Measurements from ENCODE around the gene FHAD1. TPM values are rescaled to one million over a fixed set of nuclear protein-coding genes. Genes with fewer than 3 reads are reported as not detected.

Gene FHAD1
- total RNA-seq, 1 experiment from 2014 or later: 3.5 TPM

DNA sequence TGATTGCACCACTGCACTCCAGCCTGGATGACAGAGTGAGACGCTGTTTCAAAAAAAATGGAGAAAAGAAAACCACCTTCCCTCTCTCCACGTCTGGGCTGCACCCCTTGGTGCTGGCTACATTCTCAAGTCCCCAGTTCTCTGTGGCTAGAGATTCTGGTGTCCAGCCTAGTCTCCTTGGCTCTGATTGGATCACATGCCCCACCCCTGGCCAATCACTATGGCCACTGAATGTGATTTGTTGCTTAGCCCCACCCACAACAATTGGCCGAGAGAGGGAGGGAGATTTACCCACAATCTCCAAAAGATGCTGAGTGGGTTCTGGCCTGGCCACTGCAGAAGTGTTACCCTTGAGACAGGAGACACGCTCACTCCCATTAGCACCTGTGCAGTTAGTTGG lies 39.4 kb downstream of the FHAD1 start (continued):
- TF ChIP-seq, protein P1, sequence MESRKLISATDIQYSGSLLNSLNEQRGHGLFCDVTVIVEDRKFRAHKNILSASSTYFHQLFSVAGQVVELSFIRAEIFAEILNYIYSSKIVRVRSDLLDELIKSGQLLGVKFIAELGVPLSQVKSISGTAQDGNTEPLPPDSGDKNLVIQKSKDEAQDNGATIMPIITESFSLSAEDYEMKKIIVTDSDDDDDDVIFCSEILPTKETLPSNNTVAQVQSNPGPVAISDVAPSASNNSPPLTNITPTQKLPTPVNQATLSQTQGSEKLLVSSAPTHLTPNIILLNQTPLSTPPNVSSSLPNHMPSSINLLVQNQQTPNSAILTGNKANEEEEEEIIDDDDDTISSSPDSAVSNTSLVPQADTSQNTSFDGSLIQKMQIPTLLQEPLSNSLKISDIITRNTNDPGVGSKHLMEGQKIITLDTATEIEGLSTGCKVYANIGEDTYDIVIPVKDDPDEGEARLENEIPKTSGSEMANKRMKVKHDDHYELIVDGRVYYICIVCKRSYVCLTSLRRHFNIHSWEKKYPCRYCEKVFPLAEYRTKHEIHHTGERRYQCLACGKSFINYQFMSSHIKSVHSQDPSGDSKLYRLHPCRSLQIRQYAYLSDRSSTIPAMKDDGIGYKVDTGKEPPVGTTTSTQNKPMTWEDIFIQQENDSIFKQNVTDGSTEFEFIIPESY (IDR thresholded peaks at IDR 0.05; ENCODE audit: extremely low read depth, insufficient replicate concordance, low read length): no peak
- TF ChIP-seq FOSL1 (IDR thresholded peaks at IDR 0.05; ENCODE audit: low read depth) (no peak), CEBPB (IDR thresholded peaks at IDR 0.05; ENCODE audit: low read depth) (no peak), TCF7L2 (IDR thresholded peaks at IDR 0.05; ENCODE audit: borderline replicate concordance, extremely low read depth, insufficient read depth, insufficient read length) (no peak), EZH2 (IDR thresholded peaks at IDR 0.05) (no peak), CBX3 (IDR thresholded peaks at IDR 0.05; ENCODE audit: low read depth) (no peak)
- TF ChIP-seq, protein P2, sequence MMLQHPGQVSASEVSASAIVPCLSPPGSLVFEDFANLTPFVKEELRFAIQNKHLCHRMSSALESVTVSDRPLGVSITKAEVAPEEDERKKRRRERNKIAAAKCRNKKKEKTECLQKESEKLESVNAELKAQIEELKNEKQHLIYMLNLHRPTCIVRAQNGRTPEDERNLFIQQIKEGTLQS (IDR thresholded peaks at IDR 0.05): no peak

DNA sequence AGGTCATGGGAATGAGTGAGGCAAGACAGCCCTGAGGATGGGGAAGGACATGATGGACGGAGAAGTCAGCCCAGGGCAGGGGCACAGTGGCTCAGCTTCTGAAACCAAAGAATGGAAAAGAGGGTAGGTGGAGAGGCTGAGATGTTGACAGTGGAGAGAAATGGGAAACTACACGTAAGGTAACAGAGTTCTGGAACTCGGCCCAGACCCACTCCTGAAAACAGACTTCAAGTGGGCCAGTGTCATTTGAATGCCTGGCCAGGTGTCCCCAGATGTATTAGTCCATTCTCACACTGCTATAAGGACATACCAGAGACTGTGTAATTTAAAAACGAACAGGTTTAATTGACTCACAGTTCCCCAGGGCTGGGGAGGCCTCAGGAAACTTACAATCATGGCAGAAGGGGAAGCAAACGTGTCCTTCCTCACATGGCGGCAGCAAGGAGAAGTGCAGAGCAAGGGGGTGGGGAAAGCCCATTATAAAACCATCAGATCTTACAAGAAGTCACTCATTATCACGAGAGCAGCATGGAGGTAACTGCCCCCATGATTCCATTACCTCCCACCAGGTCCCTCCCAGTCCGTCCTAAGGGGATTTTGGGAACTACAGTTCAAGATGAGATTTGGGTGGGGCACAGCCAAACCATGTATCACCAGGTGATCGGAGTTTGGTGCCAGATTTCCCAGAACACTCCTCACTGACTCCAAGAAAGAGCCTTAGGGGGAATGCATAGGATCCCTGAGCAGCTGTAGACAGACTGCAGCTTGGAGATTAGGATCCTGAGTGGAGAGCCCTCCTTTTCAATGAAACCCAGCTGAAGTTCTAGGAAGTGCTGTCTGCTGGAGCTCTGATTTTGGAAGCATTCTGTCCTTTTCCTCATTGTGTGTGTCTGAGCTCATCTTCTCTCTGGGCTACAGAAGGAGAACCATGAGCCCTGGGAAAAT lies 40.3 kb downstream of the FHAD1 start:
- H3K4me1 ChIP-seq (ENCODE audit: control insufficient read depth in 1 of 2, insufficient read depth in 2 of 2, low read length in 2 of 2): peaks cover 3 to 30% of the 10 kb centered on the region in 2 experiments; a peak in 3 of 4 replicates
- ATAC-seq (no peak), DNase-seq (ENCODE audit: low read depth, low spot score) (no peak)
- no peak overlapping the region for H3K4me3 ChIP-seq (replicated peaks in 1 of 2; ENCODE audit: low read depth in 1 of 2, low read length in 2 of 2)
- ChIA-PET CTCF (interaction anchor here (0.6 kb wide), 1 partner anchor 159 kb away, joined by 3 read pairs; no protein-coding TSS in a partner anchor), RAD21 (ENCODE audit: low non-redundant PET in 1 of 2, low total read pairs in 2 of 2, uncharacterized antibody in 2 of 2, unreplicated experiment in 2 of 2) (no interaction called here), POLR2A (no interaction called here)
- no peak overlapping the region for H2AFZ ChIP-seq (ENCODE audit: low read depth, low read length, poor library complexity, severe bottlenecking)
- H4K20me1 ChIP-seq (ENCODE audit: insufficient read depth): no peaks in the 10 kb centered on the region
- no peak overlapping the region for H3K4me2 ChIP-seq (ENCODE audit: low read length)
- intact Hi-C loops (cut with micrococcal nuclease): no loop called here
- H3K27ac ChIP-seq (ENCODE audit: low read depth, low read length): no peak overlapping the region
- no peaks in the 10 kb centered on the region for H3K36me3 ChIP-seq (ENCODE audit: control insufficient read depth in 1 of 2, insufficient read depth in 2 of 2, low read length in 2 of 2)
- no peaks in the 10 kb centered on the region for H3K79me2 ChIP-seq (ENCODE audit: insufficient read depth, low read length)
- H3K27me3 ChIP-seq (ENCODE audit: insufficient read depth, low read length): no peaks in the 10 kb centered on the region
- no peaks in the 10 kb centered on the region for H3K9me3 ChIP-seq (ENCODE audit: control insufficient read depth in 1 of 2, insufficient read depth in 1 of 2, low read depth in 1 of 2, low read length in 2 of 2)
- no peak overlapping the region for H3K9ac ChIP-seq (ENCODE audit: low read length)
- no TSS peak for BruUV-seq (replicated peaks)
- no peaks in the 10 kb centered on the region for H3K9me2 ChIP-seq (ENCODE audit: insufficient read depth)
- TF ChIP-seq CEBPB (IDR thresholded peaks at IDR 0.05; ENCODE audit: low read depth) (no peak), FOSL1 (IDR thresholded peaks at IDR 0.05; ENCODE audit: low read depth) (no peak), YY1 (IDR thresholded peaks at IDR 0.05; ENCODE audit: extremely low read depth, insufficient replicate concordance, low read depth, low read length) (no peak), POLR2A (IDR thresholded peaks at IDR 0.05; ENCODE audit: borderline replicate concordance, extremely low read depth, insufficient read depth, insufficient read length) (no peak), EZH2 (IDR thresholded peaks at IDR 0.05) (no peak), EGR1 (IDR thresholded peaks at IDR 0.05; ENCODE audit: low read depth) (no peak), RAD21 (IDR thresholded peaks at IDR 0.05; ENCODE audit: low read depth) (no peak)
- TF ChIP-seq, protein P3, sequence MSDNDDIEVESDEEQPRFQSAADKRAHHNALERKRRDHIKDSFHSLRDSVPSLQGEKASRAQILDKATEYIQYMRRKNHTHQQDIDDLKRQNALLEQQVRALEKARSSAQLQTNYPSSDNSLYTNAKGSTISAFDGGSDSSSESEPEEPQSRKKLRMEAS (IDR thresholded peaks at IDR 0.05): no peak
- TF ChIP-seq, protein P4, sequence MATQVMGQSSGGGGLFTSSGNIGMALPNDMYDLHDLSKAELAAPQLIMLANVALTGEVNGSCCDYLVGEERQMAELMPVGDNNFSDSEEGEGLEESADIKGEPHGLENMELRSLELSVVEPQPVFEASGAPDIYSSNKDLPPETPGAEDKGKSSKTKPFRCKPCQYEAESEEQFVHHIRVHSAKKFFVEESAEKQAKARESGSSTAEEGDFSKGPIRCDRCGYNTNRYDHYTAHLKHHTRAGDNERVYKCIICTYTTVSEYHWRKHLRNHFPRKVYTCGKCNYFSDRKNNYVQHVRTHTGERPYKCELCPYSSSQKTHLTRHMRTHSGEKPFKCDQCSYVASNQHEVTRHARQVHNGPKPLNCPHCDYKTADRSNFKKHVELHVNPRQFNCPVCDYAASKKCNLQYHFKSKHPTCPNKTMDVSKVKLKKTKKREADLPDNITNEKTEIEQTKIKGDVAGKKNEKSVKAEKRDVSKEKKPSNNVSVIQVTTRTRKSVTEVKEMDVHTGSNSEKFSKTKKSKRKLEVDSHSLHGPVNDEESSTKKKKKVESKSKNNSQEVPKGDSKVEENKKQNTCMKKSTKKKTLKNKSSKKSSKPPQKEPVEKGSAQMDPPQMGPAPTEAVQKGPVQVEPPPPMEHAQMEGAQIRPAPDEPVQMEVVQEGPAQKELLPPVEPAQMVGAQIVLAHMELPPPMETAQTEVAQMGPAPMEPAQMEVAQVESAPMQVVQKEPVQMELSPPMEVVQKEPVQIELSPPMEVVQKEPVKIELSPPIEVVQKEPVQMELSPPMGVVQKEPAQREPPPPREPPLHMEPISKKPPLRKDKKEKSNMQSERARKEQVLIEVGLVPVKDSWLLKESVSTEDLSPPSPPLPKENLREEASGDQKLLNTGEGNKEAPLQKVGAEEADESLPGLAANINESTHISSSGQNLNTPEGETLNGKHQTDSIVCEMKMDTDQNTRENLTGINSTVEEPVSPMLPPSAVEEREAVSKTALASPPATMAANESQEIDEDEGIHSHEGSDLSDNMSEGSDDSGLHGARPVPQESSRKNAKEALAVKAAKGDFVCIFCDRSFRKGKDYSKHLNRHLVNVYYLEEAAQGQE (IDR thresholded peaks at IDR 0.05; ENCODE audit: low read depth): no peak
- TF ChIP-seq, protein P2 (IDR thresholded peaks at IDR 0.05): no peak
- TF ChIP-seq, protein P1 (IDR thresholded peaks at IDR 0.05; ENCODE audit: extremely low read depth, insufficient replicate concordance, low read length): no peak

Data from HCT116 (cell line).